ENCODE measurements around the gene EPS8.

Gene EPS8

GRCh38 chr12:15777355-15778012, 11.7 kb downstream of the EPS8 start:
- H3F3A ChIP-seq (ENCODE audit: insufficient read depth, low read length), result no peaks in the 10 kb centered on the region

DNA sequence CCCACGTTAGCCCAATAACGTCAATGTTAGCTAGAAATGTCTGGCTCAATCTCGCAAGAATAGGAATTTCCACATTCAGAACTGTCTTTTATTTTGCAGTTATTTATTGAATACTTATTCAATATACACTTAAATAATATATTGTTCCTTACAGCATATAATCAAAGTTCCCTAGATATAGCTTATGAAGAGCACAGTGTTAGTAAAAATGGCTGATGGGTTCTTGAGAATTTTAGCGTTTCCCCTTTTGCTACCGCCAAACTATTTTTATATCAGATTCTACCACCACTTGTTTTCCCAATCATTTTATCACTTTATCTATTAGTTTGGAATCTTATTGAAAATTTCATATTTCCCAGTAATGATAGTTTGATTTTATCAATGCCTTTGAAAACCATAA, 12.7 kb downstream of the EPS8 start:
- no peaks in the 10 kb centered on the region for H3K36me3 ChIP-seq (ENCODE audit: insufficient read depth, low read length)
- H3K27me3 ChIP-seq (ENCODE audit: insufficient read depth, low read length), result no peaks in the 10 kb centered on the region
- no peaks in the 10 kb centered on the region for H3K79me2 ChIP-seq (ENCODE audit: insufficient read depth, low read length)
- no peaks in the 10 kb centered on the region for H3F3A ChIP-seq (ENCODE audit: insufficient read depth, low read length)
- no peak overlapping the region for H3K4me2 ChIP-seq (ENCODE audit: low read length)
- no peaks in the 10 kb centered on the region for H3K9me2 ChIP-seq (ENCODE audit: low read depth, low read length)
- H3K9ac ChIP-seq (ENCODE audit: low read length), result no peak overlapping the region
- H4K20me1 ChIP-seq (ENCODE audit: insufficient read depth, low read length), result no peaks in the 10 kb centered on the region
- H3K27ac ChIP-seq (ENCODE audit: low read depth, low read length, poor library complexity, severe bottlenecking), result no peak overlapping the region
- H3K9me3 ChIP-seq (ENCODE audit: low read length), result no peaks in the 10 kb centered on the region
- no peaks in the 10 kb centered on the region for H3K4me1 ChIP-seq (ENCODE audit: insufficient read depth, low read length, severe bottlenecking)
- H2AFZ ChIP-seq (ENCODE audit: low read length), result no peak overlapping the region
- TF ChIP-seq, protein P1, sequence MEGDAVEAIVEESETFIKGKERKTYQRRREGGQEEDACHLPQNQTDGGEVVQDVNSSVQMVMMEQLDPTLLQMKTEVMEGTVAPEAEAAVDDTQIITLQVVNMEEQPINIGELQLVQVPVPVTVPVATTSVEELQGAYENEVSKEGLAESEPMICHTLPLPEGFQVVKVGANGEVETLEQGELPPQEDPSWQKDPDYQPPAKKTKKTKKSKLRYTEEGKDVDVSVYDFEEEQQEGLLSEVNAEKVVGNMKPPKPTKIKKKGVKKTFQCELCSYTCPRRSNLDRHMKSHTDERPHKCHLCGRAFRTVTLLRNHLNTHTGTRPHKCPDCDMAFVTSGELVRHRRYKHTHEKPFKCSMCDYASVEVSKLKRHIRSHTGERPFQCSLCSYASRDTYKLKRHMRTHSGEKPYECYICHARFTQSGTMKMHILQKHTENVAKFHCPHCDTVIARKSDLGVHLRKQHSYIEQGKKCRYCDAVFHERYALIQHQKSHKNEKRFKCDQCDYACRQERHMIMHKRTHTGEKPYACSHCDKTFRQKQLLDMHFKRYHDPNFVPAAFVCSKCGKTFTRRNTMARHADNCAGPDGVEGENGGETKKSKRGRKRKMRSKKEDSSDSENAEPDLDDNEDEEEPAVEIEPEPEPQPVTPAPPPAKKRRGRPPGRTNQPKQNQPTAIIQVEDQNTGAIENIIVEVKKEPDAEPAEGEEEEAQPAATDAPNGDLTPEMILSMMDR (IDR thresholded peaks at IDR 0.05; ENCODE audit: low read length), result no peak
- TF ChIP-seq EZH2 (IDR thresholded peaks at IDR 0.05; ENCODE audit: borderline replicate concordance, low read length), result no peak
- no peak overlapping the region for H3K4me3 ChIP-seq (ENCODE audit: low read depth, low read length, poor library complexity, severe bottlenecking)

More at GRCh38 chr12:15777355-15778012, 11.7 kb downstream of the EPS8 start:
- TF ChIP-seq, protein P1 (IDR thresholded peaks at IDR 0.05; ENCODE audit: low read length), result no peak
- no peak for TF ChIP-seq EZH2 (IDR thresholded peaks at IDR 0.05; ENCODE audit: borderline replicate concordance, low read length)
- no peaks in the 10 kb centered on the region for H3K9me2 ChIP-seq (ENCODE audit: low read depth, low read length)
- H4K20me1 ChIP-seq (ENCODE audit: insufficient read depth, low read length), result no peaks in the 10 kb centered on the region
- no peak overlapping the region for H2AFZ ChIP-seq (ENCODE audit: low read length)
- H3K9me3 ChIP-seq (ENCODE audit: low read length), result no peaks in the 10 kb centered on the region
- H3K36me3 ChIP-seq (ENCODE audit: insufficient read depth, low read length), result no peaks in the 10 kb centered on the region
- no peak overlapping the region for H3K9ac ChIP-seq (ENCODE audit: low read length)
- no peaks in the 10 kb centered on the region for H3K27me3 ChIP-seq (ENCODE audit: insufficient read depth, low read length)
- no peak overlapping the region for H3K27ac ChIP-seq (ENCODE audit: low read depth, low read length, poor library complexity, severe bottlenecking)
- no peaks in the 10 kb centered on the region for H3K79me2 ChIP-seq (ENCODE audit: insufficient read depth, low read length)
- no peak overlapping the region for H3K4me2 ChIP-seq (ENCODE audit: low read length)
- H3K4me3 ChIP-seq (ENCODE audit: low read depth, low read length, poor library complexity, severe bottlenecking), result no peak overlapping the region
- H3K4me1 ChIP-seq (ENCODE audit: insufficient read depth, low read length, severe bottlenecking), result no peaks in the 10 kb centered on the region

DNA sequence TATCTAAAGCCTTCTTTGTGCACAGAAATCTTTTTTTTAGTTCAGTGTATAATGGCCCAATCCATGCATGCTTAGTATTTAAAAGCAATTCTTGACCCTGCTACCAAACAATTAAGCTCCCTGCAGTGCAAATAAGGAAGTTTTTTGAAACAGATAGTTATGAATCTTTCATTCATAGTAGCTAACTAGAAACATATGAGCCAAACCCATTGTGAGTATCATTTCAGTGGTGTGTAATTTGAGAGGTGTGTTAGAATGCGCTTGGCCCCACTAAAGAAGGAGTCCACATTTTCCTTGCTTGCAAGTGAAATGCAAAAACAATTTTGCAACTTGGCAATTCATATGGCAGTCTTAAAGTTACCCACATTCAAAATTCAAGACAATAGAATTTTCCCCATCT, 14.4 kb downstream of the EPS8 start:
- Histone ChIP-seq H3K4me3 (ENCODE audit: low read depth, low read length, poor library complexity, severe bottlenecking) (no peak overlapping the region), H3K4me1 (ENCODE audit: insufficient read depth, low read length, severe bottlenecking) (no peaks in the 10 kb centered on the region), H3K9ac (ENCODE audit: low read length) (no peak overlapping the region), H4K20me1 (ENCODE audit: insufficient read depth, low read length) (no peaks in the 10 kb centered on the region), H3K27ac (ENCODE audit: low read depth, low read length, poor library complexity, severe bottlenecking) (no peak overlapping the region), H3K27me3 (ENCODE audit: insufficient read depth, low read length) (no peaks in the 10 kb centered on the region), H3K4me2 (ENCODE audit: low read length) (no peak overlapping the region), H3K9me2 (ENCODE audit: low read depth, low read length) (no peaks in the 10 kb centered on the region), H3K36me3 (ENCODE audit: insufficient read depth, low read length) (no peaks in the 10 kb centered on the region), H3F3A (ENCODE audit: insufficient read depth, low read length) (no peaks in the 10 kb centered on the region), H3K9me3 (ENCODE audit: low read length) (no peaks in the 10 kb centered on the region), H2AFZ (ENCODE audit: low read length) (no peak overlapping the region), H3K79me2 (ENCODE audit: insufficient read depth, low read length) (no peaks in the 10 kb centered on the region)
- no peak for TF ChIP-seq EZH2 (IDR thresholded peaks at IDR 0.05; ENCODE audit: borderline replicate concordance, low read length)
- TF ChIP-seq, protein P1 (IDR thresholded peaks at IDR 0.05; ENCODE audit: low read length), result no peak

Measured in OCI-LY1 (cell line).